HG03066 (cell line): ENCODE data around the gene NOC4L.

ENCODE experiments used
- ATAC-seq: cut with Tn5 transposase; IDR thresholded peaks from one replicate; pipeline ENCODE4 v1.9.1; 2021; ENCODE audit warnings: low read depth; ENCODE audit not compliant: unreplicated experiment

Gene NOC4L

DNA sequence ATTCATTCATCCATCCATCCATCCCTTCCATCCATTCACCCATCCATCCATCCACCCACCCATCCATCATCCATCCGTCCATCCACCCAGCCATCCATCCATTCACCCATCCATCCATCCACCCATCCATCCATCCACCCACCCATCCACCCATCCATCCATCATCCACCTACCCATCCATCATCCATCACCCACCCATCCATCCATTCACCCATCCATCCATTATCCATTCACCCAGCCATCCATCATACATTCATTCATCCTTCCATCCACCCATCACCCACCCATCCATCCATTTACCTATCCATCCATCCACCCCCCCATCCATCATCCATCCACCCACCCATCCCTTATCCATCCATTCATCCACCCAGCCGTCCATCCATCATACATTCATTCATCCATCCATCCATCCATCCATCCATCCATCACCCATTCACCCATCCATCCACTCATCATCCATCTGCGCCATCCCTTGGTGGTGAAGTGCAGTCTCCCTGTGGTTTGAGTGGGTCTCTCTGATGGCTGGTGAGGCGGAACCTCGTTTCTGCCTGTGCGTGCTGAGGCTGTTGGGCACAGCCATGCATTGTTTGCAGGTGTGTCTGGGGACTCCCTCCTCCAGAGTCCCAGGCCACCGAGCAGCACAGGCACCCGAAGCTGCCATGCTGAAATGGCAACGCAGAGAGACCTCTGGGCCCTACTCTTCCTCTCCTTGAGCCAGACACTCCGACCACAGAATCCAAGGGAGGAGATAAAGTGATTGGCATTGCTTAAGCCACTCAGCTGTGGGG, 22.7 kb downstream of the NOC4L start:
- no peak for ATAC-seq

DNA sequence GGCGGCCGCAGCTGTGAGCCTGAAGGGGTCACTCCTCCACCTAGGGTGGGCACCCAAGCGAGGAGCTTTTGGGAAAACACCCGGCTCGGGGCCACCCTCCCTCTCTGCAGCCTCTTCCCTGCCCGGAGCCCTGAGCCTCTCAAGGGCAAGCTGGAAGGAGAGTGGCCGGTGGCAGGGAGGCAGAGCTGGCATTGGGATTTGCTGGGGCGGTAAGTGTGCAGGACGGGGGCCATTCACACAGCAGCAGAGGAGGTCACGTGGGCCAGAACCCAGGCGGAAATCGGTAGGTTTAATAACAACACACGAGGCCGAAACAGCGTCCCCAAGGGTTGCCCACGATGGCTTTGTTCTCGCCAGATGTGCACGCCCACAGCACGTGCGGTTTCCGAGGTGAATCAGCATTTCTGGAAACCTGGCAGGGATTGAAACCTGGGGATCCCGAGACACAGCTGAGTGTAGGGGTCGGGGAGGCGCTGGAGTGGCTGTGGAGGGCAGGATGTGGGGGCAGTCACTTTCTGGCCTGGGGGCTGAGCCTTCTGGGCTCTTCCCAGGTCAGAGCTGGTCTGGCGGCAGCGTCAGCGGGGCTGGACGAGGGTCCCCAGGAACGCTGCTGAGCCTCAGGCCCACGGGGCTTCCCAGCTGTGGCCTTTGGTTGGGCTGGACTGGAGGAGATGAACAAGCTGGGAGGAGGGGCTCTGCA, 23.5 kb downstream of the NOC4L start:
- ATAC-seq, result no peak

DNA sequence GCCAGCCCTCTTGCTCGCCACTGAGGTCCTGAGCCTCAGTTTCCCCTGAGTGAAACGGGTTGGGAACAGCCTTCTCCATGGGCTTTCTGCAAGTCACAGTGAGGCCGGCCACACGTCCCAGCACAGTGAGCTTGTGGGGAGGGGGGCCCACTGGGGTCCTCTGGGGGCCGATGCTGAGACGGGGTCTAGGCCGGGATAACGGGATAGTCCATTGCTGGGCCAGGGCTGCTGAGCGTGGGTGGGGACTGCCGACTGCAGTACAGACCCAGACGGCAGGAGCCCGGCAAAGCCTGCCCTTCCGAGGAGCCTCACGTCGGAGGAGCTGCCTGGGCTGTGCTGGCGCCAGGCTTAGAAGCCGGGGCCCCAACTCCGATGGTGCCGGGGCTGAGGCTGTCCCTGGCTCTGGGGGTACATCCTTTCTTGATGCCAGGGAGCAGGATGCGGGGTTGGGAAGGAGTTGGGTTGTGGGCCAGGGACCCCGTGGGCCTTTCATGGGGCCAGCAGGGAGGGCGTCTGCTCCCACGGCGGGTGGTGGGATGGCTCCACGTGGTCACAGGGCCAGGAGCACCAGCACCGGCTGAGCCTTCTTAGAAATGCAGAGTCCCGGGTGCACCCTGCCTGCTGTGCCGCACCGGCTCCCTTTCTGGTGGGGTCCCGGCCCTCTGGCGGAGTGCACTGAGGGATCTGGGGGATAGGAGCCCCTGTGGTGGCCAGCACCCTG, 24.2 kb downstream of the NOC4L start:
- no peak for ATAC-seq

DNA sequence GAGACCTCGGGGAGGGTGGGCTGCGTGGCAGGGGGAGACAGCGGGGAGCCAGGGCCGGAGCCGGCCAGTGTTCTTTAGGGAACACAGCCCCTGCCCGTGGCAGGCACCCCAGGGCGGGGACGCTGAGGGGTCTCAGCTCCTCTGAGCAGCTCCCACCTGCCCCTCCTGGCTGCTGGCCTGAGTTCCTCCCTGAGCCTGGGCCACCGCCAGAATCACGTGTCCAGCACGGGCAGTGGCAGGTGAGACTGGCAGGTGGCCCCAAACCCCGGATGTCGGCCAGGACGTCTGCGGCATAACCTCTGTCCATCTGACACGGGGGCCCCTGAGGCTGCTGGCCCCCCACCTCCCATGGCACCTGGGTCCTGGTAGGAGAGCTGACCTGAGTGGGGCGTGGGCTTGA, 25.1 kb downstream of the NOC4L start:
- no peak for ATAC-seq

DNA sequence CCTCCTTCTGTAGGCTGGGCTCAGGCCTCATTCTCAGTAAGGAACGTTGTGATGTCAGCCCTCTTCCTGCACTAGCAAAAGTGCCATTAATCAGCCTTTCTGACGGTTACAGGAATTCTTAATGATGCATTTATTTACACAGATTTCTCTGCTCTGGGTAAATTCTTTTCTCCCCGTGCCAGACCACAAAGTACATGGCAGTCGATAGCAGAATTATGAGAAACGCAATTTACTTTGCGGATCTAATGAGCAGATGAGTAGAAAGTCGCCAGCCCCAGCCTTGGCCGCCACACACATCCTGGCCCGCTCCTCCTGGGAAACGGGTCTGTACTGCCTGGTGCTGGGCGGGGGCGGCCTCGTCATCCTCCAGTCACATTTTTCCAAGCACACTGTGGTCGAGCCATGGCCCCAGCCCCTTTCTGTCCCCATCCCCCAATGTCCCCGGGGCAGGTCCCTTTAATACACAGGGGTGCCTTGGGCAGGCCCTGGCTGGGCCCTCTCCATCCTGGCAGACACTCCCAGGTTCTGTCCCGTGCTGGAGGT, 25.9 kb downstream of the NOC4L start:
- ATAC-seq, result no peak

DNA sequence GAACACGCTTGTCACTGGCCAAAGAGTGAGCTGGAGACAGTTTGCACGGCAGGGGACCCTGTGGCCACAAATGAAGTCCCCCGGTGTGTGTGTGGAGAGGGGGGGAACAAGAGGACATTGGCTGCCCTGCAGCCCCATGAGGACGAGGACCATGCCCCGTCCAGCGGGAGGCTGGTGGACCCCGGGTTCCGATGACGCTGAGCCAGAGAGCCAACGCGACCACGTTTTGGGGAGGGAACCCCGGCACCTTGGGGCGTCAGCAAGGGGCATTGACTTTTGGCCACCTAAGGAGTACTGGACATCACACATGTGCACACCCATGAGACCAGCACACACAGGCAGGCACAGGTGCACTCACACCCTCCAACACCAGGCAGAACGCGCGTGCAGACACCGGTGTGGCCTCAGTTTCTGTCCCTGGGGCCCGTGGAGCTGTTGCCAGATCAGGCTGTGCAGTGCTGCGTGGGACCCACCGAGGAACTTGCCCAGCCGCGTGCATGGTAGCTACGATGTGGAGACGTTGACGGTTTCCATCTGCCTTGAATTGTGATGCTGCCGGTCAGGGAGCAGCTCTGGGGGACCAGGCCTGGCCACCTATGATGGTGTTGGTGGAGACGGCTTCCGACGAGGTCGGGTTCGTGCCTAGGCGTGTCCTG, 26.5 kb downstream of the NOC4L start:
- ATAC-seq, result no peak

DNA sequence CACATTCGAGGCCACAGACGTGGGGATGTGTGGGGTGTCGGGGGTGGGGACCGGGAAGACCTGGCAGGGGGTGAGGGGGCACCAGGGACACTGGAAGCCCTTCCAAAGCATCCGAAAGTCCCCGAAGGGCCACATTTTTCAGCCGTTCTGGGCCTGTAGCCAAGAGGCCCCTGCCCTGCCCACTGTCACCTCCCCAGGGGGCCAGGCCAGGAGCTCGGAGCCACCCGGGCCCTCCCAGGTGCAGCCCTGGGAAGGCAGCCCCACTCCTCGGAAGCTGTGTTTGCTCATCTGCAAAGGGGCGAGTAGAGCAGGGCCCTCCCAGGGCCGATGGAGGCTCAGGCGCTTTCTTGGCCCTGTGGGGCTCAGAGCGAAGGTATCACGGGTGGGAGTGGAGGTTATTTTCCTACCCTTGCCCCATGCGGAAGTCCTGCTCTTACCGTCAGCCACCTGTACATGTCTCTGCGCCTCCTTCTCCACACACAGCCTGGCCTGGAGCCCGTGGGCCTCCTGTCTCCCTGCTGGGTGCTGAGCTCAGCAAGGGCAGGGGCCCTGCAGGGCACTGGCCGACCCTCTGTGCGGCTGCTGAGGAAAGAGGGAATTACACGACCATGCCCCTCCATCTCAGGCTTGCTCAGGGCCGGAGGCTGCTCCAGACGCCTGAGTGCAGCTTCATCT, 27.2 kb downstream of the NOC4L start:
- ATAC-seq, result no peak

DNA sequence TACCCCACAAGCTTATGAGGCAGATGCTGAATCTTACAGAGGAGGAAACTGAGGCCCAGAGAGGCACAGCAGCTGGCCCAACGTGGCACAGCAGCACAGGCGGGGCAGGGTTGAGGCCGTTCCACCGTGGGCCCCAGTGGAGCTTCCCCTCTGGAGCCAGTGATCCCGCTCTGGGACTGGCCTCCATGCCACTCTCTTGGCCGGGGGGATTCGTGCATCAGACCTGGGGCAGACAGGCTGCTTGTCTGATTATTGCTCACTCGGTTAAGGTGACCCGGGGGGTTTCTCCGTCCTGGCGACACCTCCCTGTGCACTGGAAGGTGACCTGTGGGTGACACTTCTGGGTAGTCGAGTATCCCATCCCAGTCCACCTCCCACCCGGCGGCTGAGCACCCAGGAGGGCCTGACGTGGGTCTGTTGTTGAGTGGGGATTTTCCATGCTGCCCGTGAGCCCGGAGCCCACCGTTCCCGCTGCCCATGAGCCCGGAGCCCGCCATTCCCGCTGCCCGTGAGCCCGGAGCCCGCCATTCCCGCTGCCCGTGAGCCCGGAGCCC, 27.8 kb downstream of the NOC4L start:
- no peak for ATAC-seq

DNA sequence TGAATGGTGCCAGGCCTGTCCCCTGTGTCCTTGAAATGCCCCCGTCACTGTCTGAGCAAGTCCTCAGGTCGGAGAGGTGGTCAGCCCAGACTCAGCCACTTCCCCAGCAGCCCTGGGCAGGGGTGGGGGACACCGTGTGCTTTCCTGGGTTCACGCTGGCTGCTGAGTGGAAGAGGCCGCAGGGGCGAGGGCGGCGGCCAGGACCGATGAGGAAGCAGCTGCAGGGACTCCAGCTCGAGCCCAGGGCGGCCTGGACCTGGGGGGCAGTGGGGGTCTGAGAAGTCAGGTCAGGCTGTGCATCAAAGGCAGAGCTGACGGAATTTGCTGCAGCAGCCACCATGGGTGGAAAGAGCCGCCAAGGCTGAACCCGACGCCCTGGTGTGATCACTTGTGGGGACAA, 28.4 kb downstream of the NOC4L start:
- ATAC-seq, result no peak

DNA sequence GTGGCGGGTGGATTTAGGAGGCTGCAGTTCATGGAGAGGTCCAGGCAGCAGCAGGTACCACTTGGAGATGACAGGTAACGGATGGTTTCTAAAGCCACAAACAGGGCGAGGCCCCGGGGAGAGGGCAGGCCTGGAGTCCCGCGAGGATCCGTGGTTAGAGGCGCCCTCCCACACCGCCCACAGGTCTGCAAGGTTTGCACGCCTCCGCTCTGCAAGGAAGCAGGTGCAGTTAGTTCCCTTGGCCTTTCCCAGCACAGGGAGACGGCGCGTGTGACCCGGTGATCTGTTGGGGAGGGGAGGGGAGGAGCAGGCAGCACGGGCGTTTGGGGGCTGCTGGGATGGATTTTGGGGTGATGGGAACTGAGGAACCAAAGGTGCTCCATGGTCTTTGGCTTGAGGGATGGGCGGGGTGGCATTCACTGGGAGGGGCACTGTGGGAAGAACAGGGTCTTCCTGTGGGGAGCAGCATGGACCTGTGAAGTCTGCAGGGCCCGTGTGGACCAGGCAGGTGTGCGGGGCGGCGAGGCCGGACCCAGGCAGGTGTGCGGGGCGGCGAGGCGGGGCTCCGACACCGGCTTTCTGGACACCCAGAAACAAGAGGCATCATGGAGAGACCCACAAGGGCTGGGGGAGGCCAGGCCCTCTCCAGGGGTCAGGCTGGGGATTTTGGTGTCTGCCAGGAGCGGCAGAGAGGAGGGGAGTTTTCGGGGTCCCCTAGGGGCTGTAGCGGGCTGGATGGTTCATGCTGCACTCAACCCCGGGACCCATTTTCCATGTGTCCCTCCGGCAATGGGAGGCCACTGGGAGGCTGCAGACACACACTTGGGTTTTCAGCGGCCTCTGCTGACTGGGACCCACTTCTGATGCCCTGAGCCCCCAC, 29.1 kb downstream of the NOC4L start:
- no peak for ATAC-seq

DNA sequence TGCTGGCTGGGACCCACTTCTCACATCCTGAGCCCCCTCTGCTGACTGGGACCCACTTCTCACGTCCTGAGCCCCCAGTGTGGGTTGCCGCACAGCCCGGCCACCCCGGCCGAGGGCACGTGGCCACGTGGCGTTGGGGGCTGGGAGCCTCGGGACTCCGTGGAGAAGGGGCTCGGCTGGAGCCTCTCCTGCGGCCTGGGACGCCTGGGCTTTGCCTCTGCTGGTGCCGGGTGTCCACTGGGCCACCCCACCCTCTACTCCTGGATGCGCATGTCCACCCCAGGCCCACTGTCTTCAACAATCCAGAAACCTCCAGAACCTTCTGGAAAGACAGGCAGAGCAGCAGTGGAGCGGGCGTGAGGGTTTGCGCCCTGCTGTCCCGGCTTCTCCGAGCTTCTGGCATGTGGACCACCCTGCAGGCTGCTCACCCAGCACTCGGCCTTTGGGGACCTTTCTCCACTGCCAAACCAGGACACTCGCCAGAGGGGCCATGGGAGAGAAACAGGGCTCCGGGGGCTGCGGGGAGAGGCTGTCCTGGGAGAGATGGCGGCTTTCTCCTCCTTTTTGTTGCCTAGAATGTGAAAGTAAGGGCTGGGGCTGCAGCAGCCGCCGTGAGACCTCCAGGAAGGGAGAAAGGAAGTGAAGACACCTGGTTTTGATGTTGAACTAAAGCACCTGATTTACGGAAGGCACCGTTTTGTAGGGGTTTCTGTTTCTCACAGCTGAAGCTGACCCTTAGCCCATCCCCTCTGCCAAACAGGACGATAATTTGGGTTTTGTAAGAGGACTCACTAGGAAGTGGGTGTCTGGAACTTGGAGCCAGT, 30.0 kb downstream of the NOC4L start:
- no peak for ATAC-seq

DNA sequence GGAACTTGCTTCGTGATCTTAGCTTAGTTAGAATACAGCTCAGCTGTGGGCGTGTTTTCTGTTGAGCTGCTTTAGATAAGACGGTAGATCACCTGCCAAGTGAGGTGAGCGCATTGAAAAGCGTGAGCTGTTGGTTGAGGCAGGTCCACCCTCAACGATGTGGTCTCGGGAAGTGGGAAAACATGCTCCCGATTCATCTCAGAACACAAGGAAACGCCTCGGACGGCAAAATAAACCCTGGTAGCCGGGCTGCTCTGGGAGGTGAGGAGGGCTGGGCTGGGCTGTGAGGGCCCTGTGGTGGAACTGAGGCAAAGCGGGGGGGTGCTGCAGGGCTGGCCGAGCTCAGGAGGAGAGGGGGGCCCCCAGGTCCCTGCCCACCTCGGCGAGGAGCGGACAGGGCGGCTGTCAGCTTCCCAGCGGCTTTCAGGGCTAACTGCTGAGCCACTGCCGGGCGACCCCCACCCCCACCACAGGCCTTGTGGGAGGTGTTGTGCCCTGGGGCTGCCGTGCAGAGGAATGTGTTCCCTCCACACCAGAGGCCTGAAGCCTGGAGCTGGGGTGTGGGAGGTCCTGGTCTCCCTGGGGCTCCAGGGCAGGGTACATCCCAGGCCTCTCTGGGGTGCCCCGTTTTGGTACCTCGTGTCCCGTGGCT, 30.7 kb downstream of the NOC4L start:
- ATAC-seq, result no peak

DNA sequence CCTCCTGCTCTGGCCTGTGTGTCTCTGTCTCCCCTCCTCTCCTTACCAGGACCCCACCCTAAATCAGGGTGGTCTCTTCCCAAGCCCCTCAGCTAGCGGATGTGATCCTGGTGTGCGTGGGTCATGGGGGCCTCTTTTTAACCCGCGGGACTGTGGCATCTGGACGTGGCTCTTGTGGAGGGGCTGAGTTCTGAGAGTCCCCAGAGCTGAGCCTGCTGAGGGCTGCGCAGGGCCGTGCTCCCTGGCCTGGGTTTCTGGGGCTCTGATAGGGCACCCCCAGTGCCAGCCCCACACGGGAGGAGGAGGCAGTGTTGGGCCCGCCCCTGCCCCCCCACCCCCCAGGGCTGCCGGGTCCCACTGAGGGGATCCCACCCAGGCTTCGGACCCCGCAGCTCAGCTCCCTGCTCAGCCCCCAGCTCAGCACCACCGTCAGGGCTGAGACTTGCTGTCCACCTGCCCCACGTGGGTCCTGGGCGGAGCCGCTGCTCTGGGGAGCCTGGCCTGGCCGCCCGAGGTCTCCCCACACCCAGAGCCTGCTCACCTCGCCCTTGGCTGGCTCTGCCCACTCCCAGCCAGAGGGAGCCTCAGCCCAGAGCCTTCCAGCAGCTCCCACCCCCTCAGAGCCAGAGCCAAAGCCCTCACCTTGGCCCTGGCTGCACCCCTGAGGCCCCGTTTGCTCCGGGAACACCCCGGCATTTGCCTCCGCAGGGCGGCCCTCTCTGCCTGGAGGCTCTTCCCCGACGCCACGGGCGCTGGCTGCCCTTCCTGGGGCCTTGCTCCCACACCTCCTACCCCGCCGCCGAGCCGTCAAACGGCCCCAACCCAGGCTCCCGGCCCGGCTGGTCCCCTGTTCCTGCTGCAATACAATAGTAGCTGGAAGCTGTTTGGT, 31.5 kb downstream of the NOC4L start:
- no peak for ATAC-seq

DNA sequence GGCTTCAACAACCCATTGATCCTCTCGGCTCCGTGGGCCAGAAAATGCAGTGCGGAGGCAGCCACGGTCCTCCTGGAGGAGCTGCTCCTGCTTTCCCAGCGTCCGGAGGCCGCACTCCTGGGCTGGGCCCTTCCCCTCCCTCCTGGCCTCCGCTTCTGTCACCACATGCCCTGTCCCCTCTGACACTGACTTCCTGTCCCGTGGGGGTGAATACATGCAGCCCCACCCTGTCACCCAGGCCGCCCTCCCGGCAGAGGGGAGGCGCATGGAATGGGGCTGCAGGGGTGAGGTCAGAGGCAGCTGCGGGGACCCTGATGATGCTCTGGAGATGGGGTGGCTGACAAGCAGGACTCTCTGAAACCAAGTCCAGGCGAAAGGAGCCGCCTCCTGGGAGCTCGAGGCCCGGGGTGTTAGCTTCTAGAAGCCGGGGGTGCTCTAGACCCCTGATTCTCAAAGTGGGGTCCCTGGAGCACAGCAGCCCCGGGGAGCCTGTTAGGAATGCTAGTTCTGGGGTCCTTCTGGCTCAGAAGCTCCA, 32.2 kb downstream of the NOC4L start:
- ATAC-seq, result no peak

DNA sequence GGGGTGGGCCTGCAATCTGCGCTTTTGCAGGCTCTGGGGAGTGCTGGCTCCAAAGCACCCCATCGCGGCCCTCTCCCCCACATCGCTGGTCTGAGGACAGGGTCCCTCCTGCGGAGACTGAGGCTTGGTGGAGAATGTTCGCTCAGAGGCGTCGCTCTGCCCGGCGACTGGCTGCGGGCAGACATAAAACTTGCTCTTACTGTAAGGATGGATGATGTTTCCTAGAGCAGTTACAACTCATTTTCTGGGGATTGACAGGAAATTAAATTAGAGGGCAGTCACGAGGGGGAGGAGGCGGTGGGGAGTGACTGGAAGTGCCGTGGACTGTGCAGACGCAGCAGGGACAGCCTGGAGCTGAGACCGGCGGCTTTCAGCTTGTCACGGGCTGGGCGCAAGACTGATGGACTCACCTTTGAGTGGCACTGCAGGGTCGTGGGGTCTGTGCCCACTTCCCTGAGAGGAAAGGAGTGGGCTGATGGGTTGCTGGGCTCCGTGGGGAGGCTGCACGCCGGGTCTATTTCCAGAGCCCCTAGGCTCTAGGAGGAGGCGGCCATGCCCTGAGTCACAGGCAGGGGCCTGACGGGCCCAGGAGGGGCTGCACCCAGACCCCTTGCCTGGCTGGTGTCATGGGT, 32.8 kb downstream of the NOC4L start:
- no peak for ATAC-seq

DNA sequence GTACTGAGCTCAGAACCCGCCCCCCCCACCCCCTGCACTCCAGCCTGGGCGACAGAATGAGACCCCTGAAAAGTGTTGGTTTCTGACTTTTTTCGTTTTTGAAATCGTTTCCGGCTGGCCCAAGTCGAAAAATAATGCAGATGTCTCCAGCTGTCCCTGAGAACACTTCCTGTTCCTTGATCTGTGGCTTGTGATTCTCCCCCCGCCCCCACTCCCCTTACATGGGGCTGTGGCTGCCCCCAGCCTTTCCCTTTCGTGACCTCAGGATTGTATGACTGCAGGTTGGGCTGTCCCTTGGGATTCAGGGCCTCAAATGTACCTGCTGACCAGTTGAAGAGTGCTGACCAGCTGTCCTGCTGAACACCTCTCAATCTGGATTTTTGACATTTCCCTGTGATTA, 34.1 kb downstream of the NOC4L start:
- no peak for ATAC-seq
